GM19023 (cell line): ENCODE results near the gene DHX29.

Experiments used
- ATAC-seq: cut with Tn5 transposase; IDR thresholded peaks from one replicate; pipeline ENCODE4 v1.9.1; 2021; ENCODE audit warnings: mild to moderate bottlenecking, moderate library complexity; ENCODE audit not compliant: unreplicated experiment

Gene DHX29

DNA sequence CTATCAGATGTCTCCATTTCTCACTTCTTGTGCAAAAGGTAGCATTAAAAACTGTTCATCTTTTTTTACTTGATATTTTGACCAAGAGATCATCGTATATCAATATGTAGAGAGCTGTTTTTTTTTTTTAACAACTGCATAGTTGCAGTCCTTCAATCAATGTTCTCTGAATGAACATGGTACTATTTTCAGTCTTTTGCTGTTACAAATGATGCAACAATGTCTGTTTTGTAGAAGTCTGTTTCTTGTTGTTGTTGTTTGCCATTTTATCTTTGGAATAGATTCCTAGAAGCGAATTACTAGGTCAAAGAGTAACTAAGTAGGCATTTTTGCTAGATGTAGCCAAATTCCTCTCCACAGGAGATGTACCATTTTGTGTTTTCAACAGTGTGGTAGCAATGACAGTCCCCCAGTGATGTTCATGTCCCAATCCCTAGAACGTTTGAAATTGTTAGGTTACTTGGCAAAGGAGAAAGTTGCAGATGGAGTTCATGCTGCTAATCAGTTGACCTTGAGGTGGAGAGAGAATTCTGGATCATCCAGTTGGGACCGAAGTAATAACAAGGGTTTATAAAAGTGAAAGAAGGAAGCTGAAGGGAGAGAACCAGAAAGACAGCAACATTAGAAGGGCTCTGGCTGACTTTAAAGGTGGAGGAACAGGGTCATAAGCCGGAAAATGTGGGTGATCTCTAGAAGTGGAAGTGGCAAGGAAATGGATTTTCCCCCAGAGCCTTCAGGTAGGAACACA is 6.5 kb upstream of the DHX29 start:
- ATAC-seq = no peak

DNA sequence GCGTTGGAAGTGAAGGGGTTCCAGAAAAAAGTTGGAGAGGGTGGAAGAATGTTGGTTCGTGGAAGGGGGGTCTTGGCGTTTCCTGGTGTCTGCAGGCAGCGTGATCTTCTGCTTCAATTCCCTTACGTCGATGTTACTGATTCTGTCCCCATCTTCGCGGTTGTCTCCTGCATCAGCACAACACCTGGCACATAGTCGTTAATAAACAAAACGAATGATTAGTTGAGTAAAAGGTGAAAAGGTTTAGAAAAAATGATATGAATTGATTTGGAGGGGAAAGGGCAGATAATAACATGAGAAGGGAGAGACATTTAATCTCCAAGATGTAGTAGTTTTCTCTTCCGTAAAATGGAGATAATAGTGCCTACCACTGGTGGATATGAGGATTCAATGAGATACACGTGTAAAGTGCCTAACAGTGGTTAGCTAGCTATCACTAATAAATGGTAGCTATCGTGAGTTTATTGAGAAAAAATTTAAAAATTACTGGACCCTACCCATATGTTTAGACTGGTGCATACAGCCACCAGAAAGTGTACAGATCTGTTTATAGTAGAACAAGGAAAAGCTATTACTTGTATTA is 851 bp upstream of the DHX29 start:
- peak; percentile 14 for ATAC-seq

DNA sequence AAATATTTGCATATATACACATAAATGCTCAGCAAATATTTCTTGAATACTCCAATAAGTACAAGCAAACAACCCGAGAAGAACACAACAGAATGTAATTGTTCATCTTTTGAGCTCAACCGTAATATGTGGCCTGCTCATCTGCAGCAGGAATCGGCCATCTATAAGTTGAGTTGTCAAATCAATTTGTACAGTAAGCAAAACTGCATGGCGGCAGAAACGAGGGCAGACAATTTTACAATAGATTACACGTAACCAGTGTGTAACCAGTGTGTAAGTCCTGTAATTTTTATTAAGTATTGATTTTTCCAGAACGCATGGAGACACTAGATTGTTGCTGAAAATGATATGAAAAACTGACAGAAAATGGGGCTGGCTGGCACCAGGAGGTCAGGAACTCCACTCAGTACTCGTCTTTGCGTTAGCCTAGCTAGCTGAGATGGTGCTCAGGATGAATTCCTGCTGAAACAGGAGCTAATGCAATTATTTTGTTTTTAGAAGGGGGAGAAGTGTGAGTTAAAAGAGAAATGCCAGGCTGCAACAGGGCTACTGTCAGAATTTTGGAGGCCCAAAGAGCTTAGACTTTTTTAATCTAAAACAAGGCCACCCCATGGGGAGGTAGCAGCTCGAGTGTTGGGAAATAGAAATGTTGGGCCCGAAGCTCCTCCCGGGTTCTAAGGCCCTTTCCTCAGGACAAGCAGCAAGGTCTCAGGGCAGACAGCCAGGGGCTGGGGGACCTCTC is 682 bp downstream of the DHX29 start:
- ATAC-seq = no peak

DNA sequence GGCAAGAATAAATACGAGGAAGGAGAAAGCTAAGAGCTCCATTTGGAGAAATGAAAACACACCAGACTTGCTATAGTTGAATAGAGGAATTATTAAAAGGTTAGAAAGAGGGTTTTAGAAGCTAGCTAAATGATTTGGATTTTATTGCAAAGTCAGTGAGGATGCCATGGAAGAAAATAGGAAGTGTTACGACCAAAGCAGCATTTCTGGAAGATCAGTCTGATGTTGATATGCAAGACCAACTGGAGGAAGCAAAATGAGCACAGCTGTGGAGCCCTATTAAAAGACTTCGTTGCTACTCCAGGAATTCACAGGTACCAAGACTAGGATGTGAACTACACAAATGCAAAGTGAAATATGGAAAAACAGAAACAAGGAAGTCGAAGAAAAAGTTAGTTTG is 2.1 kb downstream of the DHX29 start:
- ATAC-seq = no peak

DNA sequence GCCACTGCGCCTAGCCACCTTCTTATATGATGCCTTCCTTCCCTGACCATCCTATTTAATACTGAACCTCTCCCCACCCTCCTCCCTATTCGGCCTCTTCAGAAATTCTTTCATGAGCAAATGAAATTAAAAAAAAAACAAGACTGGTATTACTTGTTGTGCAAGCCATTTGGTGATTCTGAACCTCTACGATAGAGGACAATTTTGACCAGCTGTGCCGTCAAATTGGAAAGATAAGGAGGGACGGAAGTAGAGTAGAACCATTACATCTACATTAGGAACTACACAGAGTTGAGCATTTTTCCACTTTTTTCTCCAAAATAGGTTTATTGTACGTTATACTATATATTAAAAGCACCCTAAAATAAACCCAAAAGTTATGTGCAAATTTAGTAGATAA is 2.9 kb downstream of the DHX29 start:
- ATAC-seq = no peak

DNA sequence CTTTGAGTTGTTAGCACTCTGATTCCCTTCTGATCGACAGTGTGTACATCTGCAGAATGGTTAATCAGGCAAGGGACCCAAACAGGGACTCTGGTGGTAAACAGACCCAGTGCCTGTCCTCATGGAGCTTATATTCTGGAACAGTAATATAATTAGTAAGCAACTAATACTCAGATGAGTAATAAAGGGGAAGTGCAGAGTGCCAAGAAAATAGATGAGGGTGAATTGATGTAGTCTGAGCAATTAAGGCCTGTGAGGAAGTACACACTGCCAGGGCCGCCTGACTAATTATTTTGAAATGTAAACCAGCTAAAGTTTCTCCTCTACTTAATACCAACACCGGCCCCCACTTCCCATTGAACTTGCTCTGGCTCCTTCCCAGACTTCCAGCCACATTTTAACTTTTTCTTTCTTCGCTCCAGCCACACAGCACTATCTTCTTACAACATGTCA is 4.2 kb downstream of the DHX29 start:
- ATAC-seq = no peak

DNA sequence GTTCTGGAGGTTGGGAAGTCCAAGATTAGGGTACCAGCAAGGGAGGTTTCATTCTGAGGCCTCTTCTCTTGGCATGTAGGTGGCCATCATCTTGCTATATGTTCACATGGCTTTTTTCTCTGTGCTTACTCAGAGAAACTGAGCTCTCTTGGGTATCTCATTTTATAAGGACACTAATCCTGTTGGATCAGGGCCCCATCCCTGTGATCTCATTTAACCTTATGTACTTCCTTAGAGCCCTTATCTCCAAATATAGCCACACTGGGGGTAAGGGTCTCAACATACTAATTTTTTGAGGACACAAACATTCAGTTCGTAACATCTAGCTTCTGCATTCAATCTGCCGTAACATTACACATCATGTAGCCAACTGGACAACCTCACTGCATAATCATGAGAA is 6.6 kb downstream of the DHX29 start:
- no peak for ATAC-seq

DNA sequence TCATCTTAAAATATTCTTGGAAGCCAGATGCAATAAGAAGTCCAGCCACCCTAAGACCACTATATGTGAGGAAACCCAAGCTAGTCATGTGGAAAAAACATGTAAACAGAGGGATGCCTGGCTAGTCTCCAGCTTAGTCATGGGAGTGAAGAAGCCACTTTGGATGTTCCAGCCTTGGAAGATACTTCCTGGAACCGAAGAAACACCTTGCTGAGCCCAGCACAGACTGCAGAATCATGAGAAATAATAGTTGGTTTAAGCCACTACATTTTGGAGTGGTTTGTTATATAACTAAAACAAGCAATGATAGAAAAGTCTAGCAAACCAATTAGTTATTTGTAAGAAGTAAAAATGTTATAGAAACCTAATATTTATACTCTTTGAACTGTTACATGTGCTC is 12.6 kb downstream of the DHX29 start:
- ATAC-seq = no peak

DNA sequence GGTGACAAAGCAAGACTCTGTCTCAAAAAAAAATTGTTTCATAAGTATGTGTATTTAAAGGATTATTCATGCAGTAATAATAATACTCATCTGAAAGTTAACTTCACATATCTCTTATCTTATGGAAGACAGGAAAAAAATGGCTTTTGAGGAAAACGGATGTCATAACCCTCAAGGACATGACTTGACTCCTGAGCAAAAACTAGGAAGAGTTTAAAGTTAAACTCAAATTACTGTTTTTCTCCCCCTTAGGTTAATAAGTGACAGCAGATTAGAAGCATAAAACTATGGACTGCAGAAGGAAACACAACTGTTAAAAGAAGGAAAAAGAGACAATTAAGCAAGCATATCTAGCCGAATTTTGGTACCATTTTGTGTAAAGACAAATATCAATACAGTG is 16.5 kb downstream of the DHX29 start:
- ATAC-seq = no peak

DNA sequence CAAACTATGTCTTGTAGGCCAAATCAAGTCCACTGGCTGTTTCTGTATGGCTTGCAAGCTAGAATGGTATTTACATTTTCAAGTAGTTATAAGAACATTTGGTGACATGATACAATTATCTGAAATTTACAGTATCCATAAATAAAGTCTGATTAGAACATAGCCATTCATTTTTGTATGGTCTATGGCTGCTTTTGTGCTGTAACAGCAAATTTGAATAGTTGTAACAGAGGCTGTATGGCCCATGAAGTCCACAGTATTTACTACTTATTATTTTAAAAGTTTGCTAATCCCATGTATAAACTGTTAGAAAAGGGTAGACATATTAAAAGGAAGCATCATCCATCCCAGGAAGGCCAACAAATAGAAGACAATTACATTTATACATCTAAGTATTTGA is 17.7 kb downstream of the DHX29 start:
- ATAC-seq = no peak

DNA sequence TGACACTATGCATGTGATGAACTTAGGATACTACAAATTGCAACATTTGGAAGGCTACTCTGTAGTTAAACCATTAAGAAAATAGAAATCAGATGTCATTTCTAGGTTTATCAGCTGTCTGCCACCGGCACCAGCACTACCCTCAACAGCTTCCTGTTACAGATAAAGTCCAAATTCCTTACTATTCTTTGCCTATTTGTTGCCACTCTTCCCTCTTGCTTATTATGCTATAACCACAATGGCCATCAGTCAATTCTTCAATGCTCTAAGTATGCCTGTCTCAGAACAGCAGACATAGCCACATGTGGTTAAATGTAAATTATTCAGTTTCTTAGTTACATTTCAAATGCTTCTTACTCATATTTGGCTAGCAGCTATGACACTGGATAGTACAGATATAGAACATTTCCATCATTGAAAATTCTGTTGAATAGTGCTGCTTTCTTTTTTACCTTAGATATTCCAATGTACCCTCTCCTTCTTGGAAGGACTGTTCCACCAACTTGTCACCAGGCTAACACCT is 21.0 kb downstream of the DHX29 start:
- no peak for ATAC-seq

DNA sequence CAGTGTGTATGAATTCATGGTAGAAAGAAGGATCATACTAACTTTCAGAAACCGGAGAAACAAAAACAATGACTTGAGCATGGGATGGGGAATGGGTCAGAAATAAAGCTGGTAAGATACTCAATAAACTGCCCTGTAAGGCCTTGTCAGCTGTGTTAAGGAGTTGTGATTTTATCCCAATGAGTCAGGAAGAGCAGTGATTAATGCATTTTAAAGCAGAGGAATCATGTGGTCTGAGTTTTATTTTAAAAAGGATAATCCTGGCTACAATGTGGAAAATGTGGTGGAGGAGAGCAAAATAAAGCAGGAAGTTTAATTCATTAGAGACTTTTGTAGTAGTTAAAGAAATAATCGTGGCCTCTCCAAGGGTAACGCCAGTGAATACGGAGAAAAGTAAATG is 28.7 kb downstream of the DHX29 start:
- no peak for ATAC-seq

DNA sequence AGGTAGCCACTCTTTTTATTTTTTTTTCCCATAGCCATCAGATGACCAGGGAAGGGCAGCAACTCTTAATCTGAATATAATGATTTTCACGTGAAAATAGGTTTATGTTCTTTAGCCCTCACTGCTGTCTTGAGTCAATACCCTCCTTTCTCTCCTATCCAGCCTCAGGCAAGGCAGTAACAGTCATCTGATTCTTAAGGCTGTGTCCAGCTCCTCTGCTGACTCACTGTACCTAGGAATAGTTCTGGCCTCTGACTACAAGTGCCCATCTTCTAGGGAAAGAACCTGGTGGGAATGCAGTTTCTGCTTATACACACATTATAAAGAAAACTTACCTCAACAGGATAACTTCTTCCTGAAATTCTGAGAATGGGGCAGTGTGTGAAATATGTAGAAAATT is 30.7 kb downstream of the DHX29 start:
- no peak for ATAC-seq

DNA sequence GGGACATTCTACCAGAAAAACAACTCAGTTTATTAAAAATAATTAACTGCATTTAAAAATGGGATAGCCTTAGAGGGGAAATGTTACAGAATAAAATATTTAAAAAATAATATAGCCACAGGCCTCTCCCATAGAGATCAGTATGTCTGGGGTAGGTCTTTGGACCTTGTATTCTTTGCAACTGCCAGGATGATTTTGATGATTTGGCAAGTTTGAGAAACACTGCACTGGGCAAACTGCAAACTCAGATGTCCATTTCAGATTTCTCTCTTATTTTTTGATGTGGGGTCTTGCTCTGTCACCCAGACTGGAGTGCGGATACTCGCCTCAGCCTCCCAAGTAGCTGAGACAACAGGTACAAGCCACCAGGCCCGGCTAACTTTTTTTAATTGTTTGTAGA is 49.2 kb downstream of the DHX29 start:
- no peak for ATAC-seq

DNA sequence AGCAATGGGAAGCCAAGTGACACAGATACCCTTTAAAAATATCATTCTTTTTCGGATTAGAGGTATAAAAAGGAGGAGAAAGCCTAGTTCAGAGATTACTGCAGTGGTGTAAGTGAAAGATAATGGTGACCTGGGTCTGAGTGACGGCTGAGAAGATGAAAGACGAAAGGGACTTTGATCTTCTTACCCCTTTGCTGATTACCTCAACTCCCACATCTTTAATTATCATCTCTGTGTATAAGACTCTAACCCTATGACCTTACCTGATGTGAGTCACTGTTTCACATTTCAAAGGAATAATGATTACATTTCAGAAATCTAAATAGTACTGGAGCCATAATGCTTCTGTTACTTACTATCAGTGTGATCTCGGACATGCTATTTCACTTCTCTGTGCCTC is 52.7 kb downstream of the DHX29 start:
- ATAC-seq = no peak

DNA sequence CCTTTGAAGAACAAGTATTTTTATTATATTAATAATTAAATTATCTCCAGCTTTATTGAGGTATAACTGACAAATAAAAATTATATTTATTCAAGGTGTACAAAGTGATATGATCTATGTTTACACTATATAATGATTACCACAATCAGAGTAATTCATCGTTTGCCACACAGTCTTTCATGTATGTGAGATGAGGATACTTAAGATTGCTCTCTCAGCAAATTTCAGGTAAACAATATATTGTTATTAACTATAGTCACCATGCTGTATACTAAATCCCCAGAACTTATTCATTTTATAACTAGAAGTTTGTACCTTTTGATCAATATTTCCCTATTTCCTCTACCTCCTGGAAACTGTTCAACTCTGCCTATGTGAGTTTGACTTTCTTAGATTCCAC is 57.4 kb downstream of the DHX29 start:
- ATAC-seq = no peak

DNA sequence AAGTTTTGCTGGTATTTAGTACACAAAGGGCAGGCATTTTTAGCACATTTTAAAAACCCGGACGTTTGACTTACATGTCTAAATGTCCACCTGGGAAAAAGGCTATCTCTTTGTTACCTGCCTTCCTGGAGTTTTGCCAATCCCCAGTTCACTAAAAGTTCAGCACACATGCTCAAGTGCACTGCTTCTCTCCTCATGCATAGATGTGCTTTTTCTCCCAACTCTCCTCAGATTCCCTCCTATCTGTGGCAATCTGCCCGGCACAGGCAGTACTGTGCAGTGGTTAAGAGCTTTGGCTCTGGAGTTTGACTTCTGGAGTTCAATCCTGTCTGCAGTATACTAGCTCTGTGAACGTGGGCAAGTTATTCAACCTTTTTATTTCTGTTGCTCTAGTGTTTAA is 65.7 kb downstream of the DHX29 start:
- ATAC-seq = no peak

DNA sequence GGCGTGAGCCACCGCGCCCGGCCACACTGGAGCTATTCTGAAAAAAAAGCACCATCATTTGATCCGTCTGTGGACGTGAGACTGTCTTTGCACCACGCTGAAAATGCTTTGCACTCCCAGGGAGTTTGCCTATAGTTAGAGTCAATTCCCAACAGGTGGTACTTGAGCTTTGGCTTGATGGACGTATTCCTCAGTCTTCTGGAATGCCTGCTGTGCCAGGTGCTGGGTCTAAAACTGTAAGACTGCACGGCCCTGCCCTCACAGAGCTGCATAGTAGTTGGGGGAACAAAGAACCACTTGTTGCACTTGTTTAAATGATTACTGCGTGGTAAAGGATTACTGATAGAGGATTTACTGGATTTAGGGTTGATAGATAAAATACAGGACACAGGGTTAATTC is 70.7 kb downstream of the DHX29 start:
- ATAC-seq = no peak

DNA sequence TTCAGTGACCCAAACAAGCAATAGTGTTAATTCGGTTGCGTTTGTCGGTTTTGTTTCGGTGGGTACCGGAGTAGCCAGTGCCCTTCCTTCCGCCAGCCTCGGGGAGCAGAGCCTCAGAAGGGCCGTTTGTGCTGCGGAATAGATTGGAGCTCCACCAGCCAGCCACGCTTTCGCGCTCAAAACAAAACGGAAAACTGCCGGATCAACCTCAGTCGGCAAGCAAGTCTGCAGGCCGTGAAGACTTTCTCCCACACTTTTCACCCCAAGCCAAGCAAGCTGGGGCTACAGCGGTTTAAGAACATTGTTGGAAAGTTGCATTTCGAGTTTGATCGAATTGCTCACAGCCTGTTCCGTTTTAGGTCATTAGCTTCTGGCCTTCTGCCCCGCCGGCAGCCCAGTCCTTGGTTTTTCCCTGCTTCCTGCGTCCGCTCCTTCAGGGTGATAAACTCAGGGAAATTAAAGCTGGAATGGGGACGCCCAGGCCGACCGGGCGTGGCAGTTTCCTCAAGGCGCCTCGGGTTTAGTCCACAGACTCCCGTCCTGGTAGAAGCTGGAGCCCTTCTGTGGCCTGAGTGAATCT is 73.3 kb downstream of the DHX29 start:
- no peak for ATAC-seq

DNA sequence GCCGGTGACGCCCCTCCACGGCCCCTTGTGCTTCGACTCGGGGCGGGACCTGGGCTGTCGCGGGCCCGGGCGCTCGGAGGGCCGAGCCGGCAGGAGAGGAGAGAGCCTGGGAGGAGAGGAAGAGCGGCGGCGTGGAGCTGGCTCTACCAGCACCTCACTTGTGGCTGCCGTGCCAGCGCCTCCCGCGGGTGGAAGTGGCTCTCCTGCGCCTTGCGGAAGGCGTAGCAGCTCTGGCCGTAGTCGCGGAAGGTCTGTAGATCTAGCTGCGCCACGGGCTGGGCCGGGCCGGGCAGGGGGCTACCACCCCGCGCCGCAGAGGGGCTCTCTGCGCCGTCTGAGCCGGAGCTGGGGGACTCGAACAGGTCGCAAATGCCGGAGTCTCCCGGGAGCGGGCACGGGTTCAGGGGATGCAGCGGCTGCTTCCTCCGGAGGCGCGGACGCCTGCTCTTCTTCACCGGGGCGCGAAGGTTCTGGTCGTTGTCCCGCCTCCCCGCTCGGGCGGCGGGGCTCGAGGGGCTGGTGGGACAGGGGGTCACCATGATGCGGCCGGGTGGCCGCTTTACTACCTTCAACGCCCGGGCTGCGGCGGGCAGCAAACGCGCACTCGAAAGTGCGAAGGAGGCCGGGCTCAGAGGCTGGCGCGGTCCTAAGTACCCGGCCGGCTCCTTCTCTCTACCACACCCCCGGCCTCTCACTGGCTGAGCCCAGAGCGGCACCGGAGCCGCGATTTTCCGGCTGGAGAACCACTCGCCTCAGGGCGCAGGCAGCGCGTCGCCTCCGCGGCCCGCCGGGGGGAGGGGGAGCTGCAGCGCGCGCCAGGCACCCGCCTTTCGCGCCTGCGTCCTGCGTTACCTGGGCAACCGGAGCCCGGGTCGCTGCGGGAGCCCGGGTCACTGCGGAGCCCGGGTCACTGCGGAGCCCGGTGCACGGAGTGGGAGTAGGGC is 74.2 kb downstream of the DHX29 start, which contains the start of gene CCNO:
CCNO (minus strand) TSS at position 624 of the 944 bp plus-strand sequence; CDS start at position 539, 85 bp downstream.
- ATAC-seq = peak; percentile 60
